ENCODE results near the gene SURF2.

The SURF2 gene

GRCh38 chr9:133366435-133366834 lies 10.1 kb downstream of the SURF2 start:
- H3K4me3 ChIP-seq (ENCODE audit: low read length) = no peak overlapping the region
- TF ChIP-seq CTCF (conservative IDR thresholded peaks at IDR 0.05; ENCODE audit: low read length) = no peak

GRCh38 chr9:133367221-133367620 lies 10.9 kb downstream of the SURF2 start:
- DNase-seq (ENCODE audit: low read depth) = no peak
- no peak overlapping the region for H3K4me3 ChIP-seq (ENCODE audit: low read length)
- TF ChIP-seq CTCF (conservative IDR thresholded peaks at IDR 0.05; ENCODE audit: low read length) = no peak

More at GRCh38 chr9:133366435-133366834, 10.1 kb downstream of the SURF2 start:
- DNase-seq (ENCODE audit: low read depth) = no peak

- no peak overlapping the region for H3K4me3 ChIP-seq (ENCODE audit: low read length)
- no peak for TF ChIP-seq CTCF (conservative IDR thresholded peaks at IDR 0.05; ENCODE audit: low read length)
- DNase-seq (ENCODE audit: low read depth) = no peak
Measured at GRCh38 chr9:133367778-133368177, 11.4 kb downstream of the SURF2 start.

GRCh38 chr9:133368249-133368881 lies 12.0 kb downstream of the SURF2 start:
- no peak overlapping the region for H3K4me3 ChIP-seq (ENCODE audit: low read length)
- no peak for TF ChIP-seq CTCF (conservative IDR thresholded peaks at IDR 0.05; ENCODE audit: low read length)
- DNase-seq (ENCODE audit: low read depth) = no peak

- H3K4me3 ChIP-seq (ENCODE audit: low read length) = no peak overlapping the region
- TF ChIP-seq CTCF (conservative IDR thresholded peaks at IDR 0.05; ENCODE audit: low read length) = no peak
- DNase-seq (ENCODE audit: low read depth) = no peak
Measured at GRCh38 chr9:133369422-133369821, 13.1 kb downstream of the SURF2 start.

- no peak for DNase-seq (ENCODE audit: low read depth)
- no peak for TF ChIP-seq CTCF (conservative IDR thresholded peaks at IDR 0.05; ENCODE audit: low read length)
- no peak overlapping the region for H3K4me3 ChIP-seq (ENCODE audit: low read length)
Measured at GRCh38 chr9:133369933-133370332, 13.6 kb downstream of the SURF2 start.

GRCh38 chr9:133370685-133371084 lies 14.3 kb downstream of the SURF2 start:
- TF ChIP-seq CTCF (conservative IDR thresholded peaks at IDR 0.05; ENCODE audit: low read length) = no peak
- DNase-seq (ENCODE audit: low read depth) = no peak
- no peak overlapping the region for H3K4me3 ChIP-seq (ENCODE audit: low read length)

Measured in AG10803 (cell line).